Tibial nerve (tissue), 4 donors: ENCODE data around the gene UTF1. TPM values are rescaled to one million over a fixed set of nuclear protein-coding genes. Genes with fewer than 3 reads are reported as not detected.

Source experiments
- DNase-seq, 2 donors: peaks; one replicate each; pipeline ENCODE4 v3.0.0-alpha.2; 2019; ENCODE audit warnings: low spot score in 2 of 2
- H3K27ac ChIP-seq, 4 donors: fragments of 200-600 bp; sonication (generic) in 3 of 4; one replicate each; pipeline ENCODE4 v1.5.1; 2017 to 2019; ENCODE audit warnings: mild to moderate bottlenecking in 1 of 4
- H3K27me3 ChIP-seq, 2 donors: fragments of 200-600 bp; sonication (generic) in 1 of 2; one replicate each; pipeline versions ENCODE4 v1.5.1 to v1.6.0; 2017 to 2019
- H3K36me3 ChIP-seq, 3 donors: fragments of 200-600 bp; sonication (generic); one replicate each; pipeline ENCODE4 v1.5.1; 2018 to 2019
- H3K4me1 ChIP-seq, 4 donors: fragments of 200-600 bp; sonication (generic) in 3 of 4; one replicate each; pipeline ENCODE4 v1.5.1; 2017 to 2019
- H3K4me3 ChIP-seq, 4 donors: fragments of 200-600 bp; sonication (generic) in 3 of 4; one replicate each; pipeline ENCODE4 v1.5.1; 2017 to 2019; ENCODE audit warnings: mild to moderate bottlenecking in 1 of 4, moderate library complexity in 1 of 4
- H3K9me3 ChIP-seq, 4 donors: fragments of 200-600 bp; sonication (generic) in 3 of 4; one replicate each; pipeline ENCODE4 v1.5.1; 2017 to 2019
- CTCF ChIP-seq, 5 experiments: fragments of 200-600 bp in 3 of 5; fragments of 450-650 bp in 2 of 5; sonication (generic) in 3 of 5; IDR thresholded peaks; one replicate each; pipeline ENCODE4 v1.5.1; 2016 to 2019; ENCODE audit warnings: antibody characterized with exemption in 5 of 5, mild to moderate bottlenecking in 3 of 5, moderate library complexity in 2 of 5
- EP300 ChIP-seq, 2 donors: sonication (generic); formaldehyde crosslinking; IDR thresholded peaks; one replicate each; pipeline ENCODE4 v1.6.1; 2017; ENCODE audit warnings: antibody characterized with exemption in 2 of 2, mild to moderate bottlenecking in 1 of 2
- POLR2A ChIP-seq, 2 donors: fragments of 450-650 bp; IDR thresholded peaks; one replicate each; pipeline ENCODE4 v1.6.1; 2017; ENCODE audit warnings: antibody characterized with exemption in 2 of 2, mild to moderate bottlenecking in 2 of 2, moderate library complexity in 2 of 2
- WGBS, 2 donors: methylation state at CpG; one replicate each; pipeline ENCODE4 v1.1.5; 2018; 5-methylcytosine and 5-hydroxymethylcytosine counted together
- total RNA-seq, 4 donors: library from RNA; depleted of rRNA; stranded (reverse); fragments of >200 nt; gene quantifications; one replicate each; pipeline ENCODE4 v1.1.0, GENCODE V29; 2016

Gene UTF1
- total RNA-seq, 4 donors from 2014 or later = not detected

GRCh38 chr10:133204226-133205015 is 25.6 kb upstream of the UTF1 start:
- 80 to 82% methylated on average over 35 to 37 of the region's 38 CpGs for WGBS, 2 donors
- no peak for TF ChIP-seq EP300 (IDR thresholded peaks at IDR 0.05)
- TF ChIP-seq CTCF (IDR thresholded peaks at IDR 0.05) = no peak
- TF ChIP-seq POLR2A (IDR thresholded peaks at IDR 0.05) = no peak
- no peak for DNase-seq
- Histone ChIP-seq H3K27me3 (no peaks in the 10 kb centered on the region), H3K4me3 (no peak overlapping the region), H3K36me3 (no peaks in the 10 kb centered on the region), H3K4me1 (no peaks in the 10 kb centered on the region), H3K9me3 (no peaks in the 10 kb centered on the region), H3K27ac (no peak overlapping the region)

- Histone ChIP-seq H3K4me1 (no peaks in the 10 kb centered on the region), H3K36me3 (no peaks in the 10 kb centered on the region), H3K27ac (no peak overlapping the region), H3K27me3 (no peaks in the 10 kb centered on the region), H3K9me3 (no peaks in the 10 kb centered on the region), H3K4me3 (no peak overlapping the region)
- 83 to 87% methylated on average over 16 to 18 of the region's 23 CpGs for WGBS, 2 donors
- no peak for TF ChIP-seq CTCF (IDR thresholded peaks at IDR 0.05)
- no peak for TF ChIP-seq EP300 (IDR thresholded peaks at IDR 0.05)
- no peak for TF ChIP-seq POLR2A (IDR thresholded peaks at IDR 0.05)
- DNase-seq = no peak
Observed at GRCh38 chr10:133205146-133205545, 24.9 kb upstream of the UTF1 start.

GRCh38 chr10:133206356-133207040 is 23.5 kb upstream of the UTF1 start:
- Histone ChIP-seq H3K9me3 (no peaks in the 10 kb centered on the region), H3K4me1 (no peaks in the 10 kb centered on the region), H3K27me3 (no peaks in the 10 kb centered on the region), H3K27ac (no peak overlapping the region), H3K4me3 (no peak overlapping the region), H3K36me3 (no peaks in the 10 kb centered on the region)
- TF ChIP-seq POLR2A (IDR thresholded peaks at IDR 0.05) = no peak
- TF ChIP-seq EP300 (IDR thresholded peaks at IDR 0.05) = no peak
- no peak for TF ChIP-seq CTCF (IDR thresholded peaks at IDR 0.05)
- WGBS, 2 donors = 58 to 70% methylated on average over 13 to 17 of the region's 17 CpGs
- no peak for DNase-seq

- H3K27ac ChIP-seq = no peak overlapping the region
- H3K36me3 ChIP-seq = no peaks in the 10 kb centered on the region
- no peak overlapping the region for H3K4me3 ChIP-seq
- WGBS, 2 donors = 81% methylated on average over 36 of the region's 36 CpGs
- no peaks in the 10 kb centered on the region for H3K4me1 ChIP-seq
- no peaks in the 10 kb centered on the region for H3K27me3 ChIP-seq
- TF ChIP-seq EP300 (IDR thresholded peaks at IDR 0.05) (no peak), CTCF (IDR thresholded peaks at IDR 0.05) (no peak), POLR2A (IDR thresholded peaks at IDR 0.05) (no peak)
- DNase-seq = no peak
- no peaks in the 10 kb centered on the region for H3K9me3 ChIP-seq
Observed at GRCh38 chr10:133207041-133207600, 22.9 kb upstream of the UTF1 start.

GRCh38 chr10:133207627-133208026 is 22.4 kb upstream of the UTF1 start:
- Histone ChIP-seq H3K9me3 (no peaks in the 10 kb centered on the region), H3K4me3 (no peak overlapping the region), H3K27ac (no peak overlapping the region), H3K4me1 (no peaks in the 10 kb centered on the region), H3K27me3 (no peaks in the 10 kb centered on the region), H3K36me3 (no peaks in the 10 kb centered on the region)
- TF ChIP-seq CTCF (IDR thresholded peaks at IDR 0.05) (no peak), EP300 (IDR thresholded peaks at IDR 0.05) (no peak), POLR2A (IDR thresholded peaks at IDR 0.05) (no peak)
- WGBS, 2 donors = 66 to 70% methylated on average over 14 to 15 of the region's 17 CpGs
- no peak for DNase-seq
